ENCODE data around the gene CD200. TPM values are rescaled to one million over a fixed set of nuclear protein-coding genes. Genes with fewer than 3 reads are reported as not detected.
A peak's percentile ranks its signal among the peaks of the same experiment; 100 is the strongest.

CD200 gene
- total and polyA plus RNA-seq, 2 experiments from 2014 or later = 51.9 to 65.0 TPM

- no peaks in the 10 kb centered on the region for H3K79me2 ChIP-seq (replicated peaks; ENCODE audit: insufficient read depth)
- Mint-ChIP-seq H3K36me3 (ENCODE audit: low read depth) (peaks cover 17% of the 10 kb centered on the region), H3K9me3 (peaks cover 16% of the 10 kb centered on the region), H3K4me1 (peaks cover 36% of the 10 kb centered on the region), H3K27me3 (ENCODE audit: insufficient read depth, low read depth, poor library complexity) (no peaks in the 10 kb centered on the region), H3K27ac (peak overlapping the region; percentile 80; the same call in 1 of the 2 replicates), H3K4me3 (no peak overlapping the region)
- no peaks in the 10 kb centered on the region for H3F3A ChIP-seq (replicated peaks; ENCODE audit: low read depth)
- no peak overlapping the region for H2AFZ ChIP-seq
- peaks cover 8% of the 10 kb centered on the region; the same call in 1 of the 2 replicates for H3K36me3 ChIP-seq (ENCODE audit: insufficient read depth)
- TF ChIP-seq STAT1 (IDR thresholded peaks at IDR 0.05; ENCODE audit: unreplicated experiment) (no peak), CREB1 (CRISPR knock-in tag; IDR thresholded peaks at IDR 0.05; ENCODE audit: low read depth) (no peak), ZNF331 (CRISPR knock-in tag; IDR thresholded peaks at IDR 0.05; ENCODE audit: low read depth) (no peak)
- H3K27me3 ChIP-seq (ENCODE audit: insufficient read depth) = no peaks in the 10 kb centered on the region
- peak overlapping the region; percentile 91 for H3K27ac ChIP-seq (ENCODE audit: low read depth)
- 0 out of 2 replicates have a peak, but pooled peaks cover 8% of the 10 kb centered on the region for H3K9me2 ChIP-seq (ENCODE audit: insufficient read depth)
- H3K4me3 ChIP-seq = no peak overlapping the region
- no peak for DNase-seq (ENCODE audit: low spot score)
- ATAC-seq = peak; percentile 13; the same call in 2 of the 3 replicates
- 0 out of 2 replicates have a peak overlapping the region, but pooled peaks have one; percentile 23 for H3K4me2 ChIP-seq
- no peaks in the 10 kb centered on the region for H4K20me1 ChIP-seq (replicated peaks; ENCODE audit: insufficient read depth)
- peaks cover 45% of the 10 kb centered on the region for H3K4me1 ChIP-seq (ENCODE audit: insufficient read depth)
Observed at GRCh38 chr3:112391648-112392047, 58.7 kb downstream of the CD200 start.

- peaks cover 8% of the 10 kb centered on the region; the same call in 1 of the 2 replicates for H3K36me3 ChIP-seq (ENCODE audit: insufficient read depth)
- no peak overlapping the region for H3K4me2 ChIP-seq
- Mint-ChIP-seq H3K4me1 (peaks cover 39% of the 10 kb centered on the region), H3K9me3 (peaks cover 16% of the 10 kb centered on the region), H3K27me3 (ENCODE audit: insufficient read depth, low read depth, poor library complexity) (peaks cover 1% of the 10 kb centered on the region), H3K36me3 (ENCODE audit: low read depth) (peaks cover 17% of the 10 kb centered on the region), H3K27ac (0 out of 2 replicates have a peak overlapping the region, but pooled peaks have one; percentile 29), H3K4me3 (no peak overlapping the region)
- no peaks in the 10 kb centered on the region for H4K20me1 ChIP-seq (replicated peaks; ENCODE audit: insufficient read depth)
- ATAC-seq (no peak), DNase-seq (ENCODE audit: low spot score) (no peak)
- H3K27me3 ChIP-seq (ENCODE audit: insufficient read depth) = no peaks in the 10 kb centered on the region
- no peak overlapping the region for H2AFZ ChIP-seq
- H3K79me2 ChIP-seq (replicated peaks; ENCODE audit: insufficient read depth) = no peaks in the 10 kb centered on the region
- 0 out of 2 replicates have a peak, but pooled peaks cover 8% of the 10 kb centered on the region for H3K9me2 ChIP-seq (ENCODE audit: insufficient read depth)
- no peak overlapping the region for H3K27ac ChIP-seq (ENCODE audit: low read depth)
- peaks cover 45% of the 10 kb centered on the region for H3K4me1 ChIP-seq (ENCODE audit: insufficient read depth)
- no peak overlapping the region for H3K4me3 ChIP-seq
- H3F3A ChIP-seq (replicated peaks; ENCODE audit: low read depth) = no peaks in the 10 kb centered on the region
- no peak for TF ChIP-seq ETS1 (IDR thresholded peaks at IDR 0.05)
- no peak for TF ChIP-seq REST (IDR thresholded peaks at IDR 0.05; ENCODE audit: unreplicated experiment)
- no peak for TF ChIP-seq EZH2 (IDR thresholded peaks at IDR 0.05; ENCODE audit: low read depth, unreplicated experiment)
- no peak for TF ChIP-seq CTCF (conservative IDR thresholded peaks at IDR 0.05; ENCODE audit: low read depth in 2 of 2)
Observed at GRCh38 chr3:112392393-112393359, 59.7 kb downstream of the CD200 start.
